H4 (cell line): ENCODE results near the gene SERPINH1. TPM values are rescaled to one million over a fixed set of nuclear protein-coding genes. Genes with fewer than 3 reads are reported as not detected.
A peak's percentile ranks its signal among the peaks of the same experiment; 100 is the strongest.

Experiments used
- DNase-seq: peaks from one replicate; pipeline ENCODE4 v3.0.0-alpha.2; 2015; ENCODE audit warnings: low spot score
- total RNA-seq: library from RNA; depleted of rRNA; stranded (reverse); fragments of >200 nt; shearing (Covaris generic); gene quantifications from 2 replicates; pipeline ENCODE4 v1.2.3, GENCODE V29; 2014; rRNA removed

Gene SERPINH1
- 986 and 1,416 TPM in 2 replicates for total RNA-seq

- DNase-seq, result peak; percentile 84
Measured at GRCh38 chr11:75562048-75562835, at the start of gene SERPINH1. SERPINH1 (plus strand) TSS chr11:75562253; CDS start chr11:75566350, 4,097 bp downstream.

DNA sequence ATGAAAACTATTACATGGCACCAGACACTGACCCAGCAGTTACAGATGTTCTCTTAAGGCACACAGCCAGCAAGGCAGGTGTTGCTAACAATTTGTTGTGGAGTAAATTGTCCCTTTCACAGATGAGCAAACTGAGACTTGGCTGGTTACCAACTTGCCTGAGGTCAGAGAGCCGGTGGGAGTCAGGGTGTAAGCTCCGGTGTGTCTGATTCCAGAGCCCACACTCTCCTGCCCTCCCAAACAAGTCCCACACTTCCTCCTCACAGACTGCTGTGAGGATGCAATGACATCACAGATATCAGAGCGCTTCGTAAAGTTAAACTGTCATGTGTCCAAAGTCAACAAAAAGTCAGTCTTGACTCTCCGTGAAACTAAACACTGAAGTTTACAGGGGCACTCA, 48.8 kb upstream of the SERPINH1 start:
- DNase-seq, result no peak

DNA sequence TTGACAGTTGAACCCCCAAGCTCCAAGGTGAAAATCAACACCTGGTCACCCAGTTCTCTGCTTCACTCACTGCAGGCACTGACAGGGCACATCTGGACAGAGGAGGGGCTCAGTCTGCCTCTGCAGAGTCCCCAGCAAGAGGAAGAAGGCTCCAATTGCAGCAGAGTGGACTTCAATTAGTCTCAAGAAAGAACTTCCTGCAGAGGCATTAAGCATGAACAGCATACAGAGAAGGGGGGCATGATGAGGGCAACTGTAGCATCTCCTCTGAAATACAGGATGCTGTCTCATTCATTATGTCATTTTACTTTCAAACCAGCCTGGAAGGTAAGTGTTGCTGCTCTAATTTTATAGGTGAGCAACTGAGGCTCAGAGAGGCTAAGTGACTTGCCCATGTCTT, 47.5 kb upstream of the SERPINH1 start:
- DNase-seq, result no peak

- no peak for DNase-seq
Measured at GRCh38 chr11:75516140-75516539, 45.9 kb upstream of the SERPINH1 start.

DNA sequence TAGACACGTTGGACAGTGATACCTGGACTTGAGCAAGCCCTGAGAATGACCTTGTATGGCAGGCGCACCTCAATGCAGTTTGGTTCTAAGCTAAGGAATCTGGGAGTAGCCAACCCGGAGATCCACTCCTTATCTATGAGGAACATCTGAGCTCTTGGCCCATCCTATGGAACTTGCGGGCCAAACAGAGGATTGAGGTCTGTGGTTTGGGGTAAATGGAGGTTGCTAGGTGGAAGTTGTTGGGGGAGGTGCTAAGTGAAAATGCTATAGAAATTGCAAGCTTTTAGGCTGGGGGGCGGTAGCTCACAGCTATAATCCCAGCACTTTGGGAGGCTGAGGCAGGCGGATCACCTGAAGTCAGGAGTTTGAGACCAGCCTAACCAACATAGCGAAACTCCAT, 45.2 kb upstream of the SERPINH1 start:
- DNase-seq, result no peak

GRCh38 chr11:75518204-75518549, 43.9 kb upstream of the SERPINH1 start:
- no peak for DNase-seq

- DNase-seq, result no peak
Measured at GRCh38 chr11:75518771-75519653, 43.0 kb upstream of the SERPINH1 start.

- DNase-seq, result no peak
Measured at GRCh38 chr11:75520688-75521087, 41.4 kb upstream of the SERPINH1 start.

DNA sequence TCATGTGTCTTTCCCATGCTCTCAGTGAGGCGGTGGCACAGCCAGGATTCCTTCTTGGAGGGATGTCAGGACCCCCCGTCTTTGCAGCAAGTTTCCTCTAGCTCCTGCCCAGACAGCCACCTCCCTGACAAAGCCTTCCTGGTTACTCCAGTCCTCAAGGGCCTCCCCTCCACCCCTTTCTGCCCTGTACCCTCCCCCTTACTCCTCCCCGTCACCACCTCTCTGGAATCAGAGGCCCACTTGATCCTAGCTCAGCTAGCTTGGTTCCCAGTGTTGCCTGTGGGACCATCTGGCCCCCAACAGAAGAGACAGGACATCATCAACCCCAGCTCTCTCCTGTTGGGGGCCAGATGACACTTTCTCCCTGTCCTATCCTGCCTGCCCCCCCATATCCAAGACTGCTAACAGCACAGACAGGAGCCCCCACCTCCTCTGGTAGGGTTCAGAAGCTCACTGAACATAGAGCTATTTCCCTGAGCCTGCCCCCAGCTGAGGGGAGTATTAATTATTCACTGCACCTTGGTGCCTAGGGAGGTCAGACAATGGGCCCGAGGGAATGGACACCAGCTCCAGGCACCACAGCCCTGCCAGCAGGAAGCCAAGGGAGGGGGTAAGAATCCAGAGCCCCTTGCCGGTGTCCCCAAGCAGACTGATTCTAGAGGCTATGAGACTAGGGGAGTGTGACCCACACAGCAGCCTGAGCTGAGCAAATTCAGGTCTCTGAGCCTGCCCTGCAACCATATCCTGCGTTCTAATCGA, 39.6 kb upstream of the SERPINH1 start:
- no peak for DNase-seq

GRCh38 chr11:75523189-75523588, 38.9 kb upstream of the SERPINH1 start:
- no peak for DNase-seq

DNA sequence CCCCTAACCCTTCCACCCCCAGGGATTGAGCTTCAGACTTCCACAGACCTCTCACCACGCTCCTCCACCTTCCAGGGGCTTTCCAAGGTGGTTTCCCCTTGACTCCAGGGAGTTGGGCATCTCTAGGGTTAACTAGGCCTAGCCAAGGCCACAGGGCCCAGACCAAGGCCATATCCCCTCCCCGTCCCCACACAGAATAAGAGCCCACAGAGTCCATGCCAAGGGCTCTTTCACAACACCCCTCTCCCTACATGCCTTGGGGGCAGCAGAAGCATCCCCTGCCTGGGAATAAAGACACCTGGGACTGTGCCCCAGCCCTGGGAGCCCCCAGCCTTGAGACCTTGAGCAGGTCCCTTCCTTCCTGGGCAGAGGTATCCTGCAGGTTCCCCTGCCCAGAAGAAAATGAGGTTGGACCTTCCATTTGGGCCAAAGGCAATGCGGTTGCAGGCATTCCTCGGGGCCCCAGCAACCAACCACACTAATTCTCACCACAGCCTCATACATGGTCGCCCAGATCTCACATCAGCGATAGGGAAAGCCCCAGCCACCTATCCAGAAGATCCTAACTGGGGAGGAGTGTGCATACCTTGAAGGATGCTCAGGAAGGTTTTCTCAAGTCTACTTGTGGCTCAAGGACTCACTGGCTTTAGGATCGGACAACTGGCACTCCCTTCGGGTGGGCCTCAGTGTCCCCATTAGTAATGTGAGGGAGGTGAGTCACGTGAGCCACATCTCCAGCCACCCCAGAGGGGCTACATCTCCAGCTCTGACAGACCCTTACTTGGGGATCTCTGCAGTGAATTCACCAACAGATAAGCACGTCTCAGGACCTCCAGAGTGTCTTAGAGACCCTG, 38.0 kb upstream of the SERPINH1 start:
- no peak for DNase-seq

- no peak for DNase-seq
Measured at GRCh38 chr11:75524665-75525432, 37.2 kb upstream of the SERPINH1 start.

- peak; percentile 76 for DNase-seq
Measured at GRCh38 chr11:75525433-75526191, 36.4 kb upstream of the SERPINH1 start, which contains the start of gene GDPD5. GDPD5 (minus strand) TSS chr11:75525941; CDS start chr11:75477735, 48,206 bp downstream.

DNA sequence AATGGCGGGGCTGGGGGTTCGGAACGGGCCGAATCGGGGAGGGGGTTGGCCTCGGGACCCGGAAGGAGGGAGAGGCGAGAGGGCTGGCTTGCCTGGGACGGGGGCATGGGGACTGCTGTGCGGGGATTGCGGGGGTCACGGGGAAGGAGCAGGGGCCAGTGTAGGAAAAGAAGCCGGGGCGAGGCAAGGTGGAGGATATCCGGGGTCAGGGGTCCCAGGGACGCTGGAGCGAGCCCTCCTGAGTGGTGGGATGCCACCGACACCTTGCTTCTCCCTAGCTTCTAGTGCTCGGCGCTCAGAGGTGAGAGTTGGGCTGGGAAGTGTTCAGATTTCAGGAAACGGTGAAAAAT, 35.9 kb upstream of the SERPINH1 start:
- DNase-seq, result no peak

DNA sequence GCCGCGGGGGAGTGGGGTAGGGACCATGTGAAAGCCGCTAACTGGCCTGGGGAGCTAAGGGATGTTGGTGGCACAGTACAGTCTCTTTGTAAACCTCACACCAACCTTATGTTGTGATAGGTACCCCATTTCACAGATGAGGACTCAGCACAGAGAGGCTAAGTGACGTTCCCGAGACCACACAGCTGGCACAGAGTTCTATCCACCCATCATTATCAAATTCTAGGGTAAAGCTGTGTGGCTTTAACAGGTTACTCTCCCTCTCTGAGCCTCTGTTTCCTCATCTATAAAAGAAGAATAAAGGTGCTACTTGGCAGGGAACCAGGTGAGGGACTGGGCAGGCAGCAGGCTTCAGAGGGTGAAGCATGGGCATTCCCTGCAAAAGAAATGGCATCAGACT, 34.9 kb upstream of the SERPINH1 start:
- no peak for DNase-seq

DNA sequence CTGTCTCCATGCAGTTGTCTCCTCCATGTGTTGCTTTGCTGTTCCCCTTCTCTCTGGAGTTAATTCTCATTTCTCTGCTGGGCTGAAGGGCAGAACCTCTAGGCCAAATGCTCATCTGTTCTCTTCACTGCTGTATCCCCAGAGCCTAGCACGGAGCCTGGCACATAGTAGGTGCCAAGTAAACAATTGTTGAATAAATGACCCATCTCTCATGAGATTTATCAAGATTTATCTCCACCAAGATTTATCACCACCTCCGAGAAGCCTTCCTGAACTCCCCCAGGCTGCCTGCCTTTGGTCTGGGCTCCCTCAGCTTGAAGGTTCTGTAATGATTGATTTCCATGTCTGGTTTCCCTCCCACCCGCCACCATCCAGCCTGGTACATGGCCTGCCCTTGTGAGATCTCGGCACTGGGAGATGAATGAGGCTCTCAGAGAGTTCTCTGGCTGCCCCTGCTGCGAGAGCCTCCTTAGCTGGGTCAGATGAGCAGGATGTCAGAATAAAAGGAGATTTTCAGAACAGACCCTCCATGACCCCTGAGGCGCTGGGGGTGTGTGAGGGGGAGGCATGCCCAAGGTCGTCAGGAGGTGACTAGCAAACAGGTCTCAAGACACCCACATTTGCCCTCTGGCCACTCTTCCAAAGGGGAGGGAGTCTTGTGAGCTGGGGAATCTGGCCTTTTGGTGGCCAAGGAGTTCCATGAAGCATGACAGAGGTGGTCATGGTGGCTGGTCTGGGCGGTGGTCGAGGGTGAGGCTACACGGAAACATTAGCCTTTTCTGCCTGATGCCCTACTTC, 33.9 kb upstream of the SERPINH1 start:
- DNase-seq, result no peak

- DNase-seq, result no peak
Measured at GRCh38 chr11:75530577-75530976, 31.5 kb upstream of the SERPINH1 start.

- no peak for DNase-seq
Measured at GRCh38 chr11:75531325-75531724, 30.7 kb upstream of the SERPINH1 start.
